HEK293 (cell line): ENCODE data around the gene SFXN3.

ENCODE experiments used
- CTCF ChIA-PET: fragments of 350-600 bp; formaldehyde crosslinking; extraction: SDS; loops from one replicate; lab custom pipeline; 2021; ENCODE audit warnings: antibody characterized with exemption; lab: Yijun Ruan, JAX
- POLR2A ChIA-PET: fragments of 300-600 bp; formaldehyde crosslinking; extraction: SDS; loops from one replicate; lab custom pipeline; 2020; ENCODE audit warnings: antibody characterized with exemption, inconsistent platforms; lab: Yijun Ruan, JAX
- H3K27ac ChIP-seq: fragments of 200-500 bp; sonication (Bioruptor generic); 2 replicates; pipeline ENCODE4 v1.5.1; 2014; ENCODE audit warnings: low read depth, low read length, control low read depth, inconsistent platforms; ENCODE audit errors: extremely low read depth
- H3K36me3 ChIP-seq, 2 experiments: fragments of 200-500 bp in 1 of 2; sonication (Bioruptor generic) in 1 of 2; 1 replicate in 1 of 2; 2 replicates in 1 of 2; pipeline ENCODE4 v1.5.1; 2014 to 2017; ENCODE audit warnings: inconsistent platforms in 2 of 2, low read length in 2 of 2; ENCODE audit not compliant: control insufficient read depth in 2 of 2, insufficient read depth in 1 of 2
- H3K4me1 ChIP-seq: fragments of 200-500 bp; sonication (Bioruptor generic); 2 replicates; pipeline ENCODE4 v1.5.1; 2014; ENCODE audit warnings: mild to moderate bottlenecking, low read length, inconsistent platforms; ENCODE audit not compliant: control insufficient read depth, insufficient read depth
- H3K4me3 ChIP-seq: 2 replicates; pipeline ENCODE4 v1.5.1; 2011; ENCODE audit warnings: low read depth, mild to moderate bottlenecking, control low read depth, low read length, moderate library complexity
- H3K9me3 ChIP-seq: fragments of 200-500 bp; sonication (Bioruptor generic); 2 replicates; pipeline ENCODE4 v1.5.1; 2014; ENCODE audit warnings: low read depth, low read length, inconsistent platforms; ENCODE audit not compliant: control insufficient read depth, insufficient read depth
- HOXA7 ChIP-seq: sonication (generic); formaldehyde crosslinking; IDR thresholded peaks from 2 replicates; pipeline ENCODE4 v1.8.1; 2022; ENCODE audit warnings: missing genetic modification reagents, borderline replicate concordance
- OSR2 ChIP-seq: fragments of 450-650 bp; formaldehyde crosslinking; IDR thresholded peaks from 2 replicates; pipeline ENCODE4 v1.5.1; 2016; ENCODE audit warnings: missing biosample characterization, missing genetic modification characterization
- SETDB1 ChIP-seq: IDR thresholded peaks from one replicate; pipeline ENCODE4 v1.6.1; 2017; ENCODE audit warnings: mild to moderate bottlenecking, low read length, moderate library complexity, mixed read lengths; ENCODE audit not compliant: insufficient read length
- SP2 ChIP-seq: fragments of 450-650 bp; formaldehyde crosslinking; IDR thresholded peaks from 2 replicates; pipeline ENCODE4 v1.5.1; 2016; ENCODE audit warnings: missing biosample characterization, missing genetic modification characterization
- ZBTB48 ChIP-seq: fragments of 450-650 bp; formaldehyde crosslinking; IDR thresholded peaks from 2 replicates; pipeline ENCODE4 v1.5.1; 2016; ENCODE audit warnings: missing biosample characterization, missing genetic modification characterization
- ZNF133 ChIP-seq: fragments of 450-650 bp; formaldehyde crosslinking; IDR thresholded peaks from 2 replicates; pipeline ENCODE4 v1.5.1; 2016; ENCODE audit warnings: missing biosample characterization, missing genetic modification characterization
- ZNF140 ChIP-seq: fragments of 450-650 bp; formaldehyde crosslinking; IDR thresholded peaks from 2 replicates; pipeline ENCODE4 v1.5.1; 2016; ENCODE audit warnings: missing biosample characterization, missing genetic modification characterization
- ZNF169 ChIP-seq: fragments of 450-650 bp; formaldehyde crosslinking; IDR thresholded peaks from 2 replicates; pipeline ENCODE4 v1.5.1; 2016; ENCODE audit warnings: missing biosample characterization, missing genetic modification characterization
- ZNF600 ChIP-seq: fragments of 450-650 bp; formaldehyde crosslinking; IDR thresholded peaks from 2 replicates; pipeline ENCODE4 v1.5.1; 2016; ENCODE audit warnings: missing biosample characterization, missing genetic modification characterization
- ZNF626 ChIP-seq: fragments of 450-650 bp; sonication (Bioruptor Pico); formaldehyde crosslinking; IDR thresholded peaks from 2 replicates; pipeline ENCODE4 v1.5.1; 2018; ENCODE audit warnings: missing biosample characterization, missing genetic modification characterization, inconsistent platforms
- ZNF660 ChIP-seq: fragments of 450-650 bp; IDR thresholded peaks from 2 replicates; pipeline ENCODE4 v1.5.1; 2018; ENCODE audit warnings: missing biosample characterization, mild to moderate bottlenecking, missing genetic modification characterization
- ZNF768 ChIP-seq: fragments of 450-650 bp; formaldehyde crosslinking; IDR thresholded peaks from 2 replicates; pipeline ENCODE4 v1.5.1; 2018; ENCODE audit warnings: missing biosample characterization, mild to moderate bottlenecking, missing genetic modification characterization
- ZNF785 ChIP-seq: fragments of 450-650 bp; formaldehyde crosslinking; IDR thresholded peaks from 2 replicates; pipeline ENCODE4 v1.5.1; 2016; ENCODE audit warnings: missing biosample characterization, missing genetic modification characterization
- TF ChIP-seq, protein P1 (sequence below): fragments of 450-650 bp; formaldehyde crosslinking; IDR thresholded peaks from 2 replicates; pipeline ENCODE4 v1.5.1; 2016; ENCODE audit warnings: missing biosample characterization, missing genetic modification characterization
- TF ChIP-seq, protein P2 (sequence below): fragments of 450-650 bp; formaldehyde crosslinking; IDR thresholded peaks from 2 replicates; pipeline ENCODE4 v1.5.1; 2016; ENCODE audit warnings: missing biosample characterization, missing genetic modification characterization
- TF ChIP-seq, protein P3 (sequence below): fragments of 450-650 bp; formaldehyde crosslinking; IDR thresholded peaks from 2 replicates; pipeline ENCODE4 v1.5.1; 2017; ENCODE audit warnings: missing biosample characterization, missing genetic modification characterization
- TF ChIP-seq, protein P4 (sequence below): fragments of 450-650 bp; formaldehyde crosslinking; IDR thresholded peaks from 2 replicates; pipeline ENCODE4 v1.5.1; 2016; ENCODE audit warnings: missing biosample characterization, missing genetic modification characterization

Gene SFXN3

DNA sequence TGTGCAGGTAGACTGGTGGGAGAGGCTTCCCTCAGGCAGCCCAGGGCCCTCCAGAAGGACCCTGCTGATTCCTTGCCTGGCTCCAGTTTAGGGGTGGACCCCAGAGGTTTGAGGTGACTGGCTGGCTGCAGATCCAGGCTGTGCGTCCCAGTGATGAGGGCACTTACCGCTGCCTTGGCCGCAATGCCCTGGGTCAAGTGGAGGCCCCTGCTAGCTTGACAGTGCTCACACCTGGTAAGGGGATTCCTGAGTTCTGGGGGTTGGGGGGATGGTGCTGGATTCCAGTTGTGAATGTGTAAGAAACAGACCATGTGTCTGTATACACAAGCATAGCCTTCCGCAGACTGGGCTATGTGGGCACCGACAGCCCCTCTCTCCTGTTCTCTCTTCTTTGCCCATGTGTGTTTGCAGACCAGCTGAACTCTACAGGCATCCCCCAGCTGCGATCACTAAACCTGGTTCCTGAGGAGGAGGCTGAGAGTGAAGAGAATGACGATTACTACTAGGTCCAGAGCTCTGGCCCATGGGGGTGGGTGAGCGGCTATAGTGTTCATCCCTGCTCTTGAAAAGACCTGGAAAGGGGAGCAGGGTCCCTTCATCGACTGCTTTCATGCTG, 33.5 kb downstream of the SFXN3 start:
- Histone ChIP-seq H3K9me3 (no peaks in the 10 kb centered on the region), H3K27ac (no peak overlapping the region), H3K4me1 (peaks cover 22% of the 10 kb centered on the region), H3K4me3 (no peak overlapping the region), H3K36me3 (no peaks in the 10 kb centered on the region)
- CTCF ChIA-PET = interaction anchor here (0.6 to 6.2 kb wide), 13 partner anchors 9 to 97 kb away, joined by 3 to 61 read pairs (median 7); partner anchors contain the start of gene LZTS2
- POLR2A ChIA-PET = no interaction called here
- TF ChIP-seq ZBTB48 (no peak), SP2 (tag by site-specific recombination) (no peak), HOXA7 (no peak), ZNF785 (tag by site-specific recombination) (no peak), ZNF169 (tag by site-specific recombination) (no peak), SETDB1 (no peak), ZNF768 (tag by site-specific recombination) (no peak), ZNF133 (tag by site-specific recombination) (no peak), ZNF660 (tag by site-specific recombination) (no peak), ZNF626 (no peak), ZNF600 (tag by site-specific recombination) (no peak), ZNF140 (tag by site-specific recombination) (no peak), OSR2 (tag by site-specific recombination) (no peak)
- TF ChIP-seq, protein P1, sequence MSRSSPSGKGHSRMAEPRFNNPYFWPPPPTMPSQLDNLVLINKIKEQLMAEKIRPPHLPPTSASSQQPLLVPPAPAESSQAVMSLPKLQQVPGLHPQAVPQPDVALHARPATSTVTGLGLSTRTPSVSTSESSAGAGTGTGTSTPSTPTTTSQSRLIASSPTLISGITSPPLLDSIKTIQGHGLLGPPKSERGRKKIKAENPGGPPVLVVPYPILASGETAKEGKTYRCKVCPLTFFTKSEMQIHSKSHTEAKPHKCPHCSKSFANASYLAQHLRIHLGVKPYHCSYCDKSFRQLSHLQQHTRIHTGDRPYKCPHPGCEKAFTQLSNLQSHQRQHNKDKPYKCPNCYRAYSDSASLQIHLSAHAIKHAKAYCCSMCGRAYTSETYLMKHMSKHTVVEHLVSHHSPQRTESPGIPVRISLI (tag by site-specific recombination) = no peak
- TF ChIP-seq, protein P2, sequence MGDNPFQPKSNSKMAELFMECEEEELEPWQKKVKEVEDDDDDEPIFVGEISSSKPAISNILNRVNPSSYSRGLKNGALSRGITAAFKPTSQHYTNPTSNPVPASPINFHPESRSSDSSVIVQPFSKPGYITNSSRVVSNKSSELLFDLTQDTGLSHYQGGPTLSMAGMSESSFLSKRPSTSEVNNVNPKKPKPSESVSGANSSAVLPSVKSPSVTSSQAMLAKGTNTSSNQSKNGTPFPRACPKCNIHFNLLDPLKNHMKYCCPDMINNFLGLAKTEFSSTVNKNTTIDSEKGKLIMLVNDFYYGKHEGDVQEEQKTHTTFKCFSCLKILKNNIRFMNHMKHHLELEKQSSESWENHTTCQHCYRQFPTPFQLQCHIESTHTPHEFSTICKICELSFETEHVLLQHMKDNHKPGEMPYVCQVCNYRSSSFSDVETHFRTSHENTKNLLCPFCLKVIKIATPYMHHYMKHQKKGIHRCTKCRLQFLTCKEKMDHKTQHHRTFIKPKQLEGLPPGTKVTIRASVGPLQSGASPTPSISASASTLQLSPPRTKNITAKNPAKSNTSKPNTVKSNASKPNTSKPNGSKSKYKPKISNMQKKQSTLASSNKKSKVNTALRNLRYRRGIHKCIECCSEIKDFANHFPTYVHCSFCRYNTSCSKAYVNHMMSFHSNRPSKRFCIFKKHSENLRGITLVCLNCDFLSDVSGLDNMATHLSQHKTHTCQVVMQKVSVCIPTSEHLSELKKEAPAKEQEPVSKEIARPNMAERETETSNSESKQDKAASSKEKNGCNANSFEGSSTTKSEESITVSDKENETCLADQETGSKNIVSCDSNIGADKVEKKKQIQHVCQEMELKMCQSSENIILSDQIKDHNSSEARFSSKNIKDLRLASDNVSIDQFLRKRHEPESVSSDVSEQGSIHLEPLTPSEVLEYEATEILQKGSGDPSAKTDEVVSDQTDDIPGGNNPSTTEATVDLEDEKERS (tag by site-specific recombination) = no peak
- TF ChIP-seq, protein P3, sequence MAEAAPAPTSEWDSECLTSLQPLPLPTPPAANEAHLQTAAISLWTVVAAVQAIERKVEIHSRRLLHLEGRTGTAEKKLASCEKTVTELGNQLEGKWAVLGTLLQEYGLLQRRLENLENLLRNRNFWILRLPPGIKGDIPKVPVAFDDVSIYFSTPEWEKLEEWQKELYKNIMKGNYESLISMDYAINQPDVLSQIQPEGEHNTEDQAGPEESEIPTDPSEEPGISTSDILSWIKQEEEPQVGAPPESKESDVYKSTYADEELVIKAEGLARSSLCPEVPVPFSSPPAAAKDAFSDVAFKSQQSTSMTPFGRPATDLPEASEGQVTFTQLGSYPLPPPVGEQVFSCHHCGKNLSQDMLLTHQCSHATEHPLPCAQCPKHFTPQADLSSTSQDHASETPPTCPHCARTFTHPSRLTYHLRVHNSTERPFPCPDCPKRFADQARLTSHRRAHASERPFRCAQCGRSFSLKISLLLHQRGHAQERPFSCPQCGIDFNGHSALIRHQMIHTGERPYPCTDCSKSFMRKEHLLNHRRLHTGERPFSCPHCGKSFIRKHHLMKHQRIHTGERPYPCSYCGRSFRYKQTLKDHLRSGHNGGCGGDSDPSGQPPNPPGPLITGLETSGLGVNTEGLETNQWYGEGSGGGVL (tag by site-specific recombination) = no peak
- TF ChIP-seq, protein P4, sequence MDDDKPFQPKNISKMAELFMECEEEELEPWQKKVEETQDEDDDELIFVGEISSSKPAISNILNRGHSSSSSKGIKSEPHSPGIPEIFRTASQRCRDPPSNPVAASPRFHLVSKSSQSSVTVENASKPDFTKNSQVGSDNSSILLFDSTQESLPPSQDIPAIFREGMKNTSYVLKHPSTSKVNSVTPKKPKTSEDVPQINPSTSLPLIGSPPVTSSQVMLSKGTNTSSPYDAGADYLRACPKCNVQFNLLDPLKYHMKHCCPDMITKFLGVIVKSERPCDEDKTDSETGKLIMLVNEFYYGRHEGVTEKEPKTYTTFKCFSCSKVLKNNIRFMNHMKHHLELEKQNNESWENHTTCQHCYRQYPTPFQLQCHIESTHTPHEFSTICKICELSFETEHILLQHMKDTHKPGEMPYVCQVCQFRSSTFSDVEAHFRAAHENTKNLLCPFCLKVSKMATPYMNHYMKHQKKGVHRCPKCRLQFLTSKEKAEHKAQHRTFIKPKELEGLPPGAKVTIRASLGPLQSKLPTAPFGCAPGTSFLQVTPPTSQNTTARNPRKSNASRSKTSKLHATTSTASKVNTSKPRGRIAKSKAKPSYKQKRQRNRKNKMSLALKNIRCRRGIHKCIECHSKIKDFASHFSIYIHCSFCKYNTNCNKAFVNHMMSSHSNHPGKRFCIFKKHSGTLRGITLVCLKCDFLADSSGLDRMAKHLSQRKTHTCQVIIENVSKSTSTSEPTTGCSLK (tag by site-specific recombination) = no peak
